Naive thymus-derived CD4-positive, alpha-beta T cell (primary cell): ENCODE data around the gene PTPRC. TPM values are rescaled to one million over a fixed set of nuclear protein-coding genes. Genes with fewer than 3 reads are reported as not detected.

Experiments
- ATAC-seq: fragments of 150-1000 bp; cut with Tn5 transposase; 2 replicates; pipeline ENCODE4 v1.10.0; 2021; ENCODE audit warnings: mild to moderate bottlenecking, moderate library complexity
- CTCF ChIA-PET: fragments of 350-600 bp; sonication (Branson Sonifier 250); formaldehyde crosslinking; loops from one replicate; lab custom pipeline; 2021; ENCODE audit warnings: antibody characterized with exemption; lab: Charles Lee
- POLR2A ChIA-PET: fragments of 350-600 bp; sonication (Branson Sonifier 250); formaldehyde crosslinking; loops from one replicate; lab custom pipeline; 2021; ENCODE audit warnings: antibody characterized with exemption, inconsistent platforms; lab: Charles Lee
- DNase-seq, 9 donors: peaks; one replicate each; pipeline versions ENCODE4 v3.0.0 to v3.0.0-alpha.2; 2020 to 2022; ENCODE audit warnings: mixed read lengths in 1 of 9
- H3K27ac ChIP-seq: one replicate; pipeline ENCODE4 v1.7.0; 2013; ENCODE audit warnings: mild to moderate bottlenecking, low read depth, low read length, moderate library complexity
- H3K27me3 ChIP-seq, 2 donors: one replicate each; pipeline ENCODE4 v1.7.0; 2013; ENCODE audit warnings: low read length in 2 of 2, mild to moderate bottlenecking in 2 of 2, moderate library complexity in 2 of 2; ENCODE audit not compliant: control insufficient read depth in 2 of 2, insufficient read depth in 2 of 2
- H3K36me3 ChIP-seq, 3 experiments: 1 replicate in 2 of 3; 2 replicates in 1 of 3; pipeline ENCODE4 v1.7.0; 2013; ENCODE audit warnings: low read length in 3 of 3, mild to moderate bottlenecking in 3 of 3, moderate library complexity in 1 of 3; ENCODE audit not compliant: insufficient read depth in 3 of 3, control insufficient read depth in 2 of 3
- H3K4me1 ChIP-seq, 2 donors: one replicate each; pipeline ENCODE4 v1.7.0; 2013; ENCODE audit warnings: low read length in 2 of 2, mild to moderate bottlenecking in 2 of 2, moderate library complexity in 1 of 2; ENCODE audit not compliant: control insufficient read depth in 2 of 2, insufficient read depth in 2 of 2
- H3K4me3 ChIP-seq: 2 replicates; pipeline ENCODE4 v1.7.0; 2013; ENCODE audit warnings: mild to moderate bottlenecking, low read length
- H3K9me3 ChIP-seq, 3 experiments: 1 replicate in 2 of 3; 2 replicates in 1 of 3; pipeline ENCODE4 v1.7.0; 2013; ENCODE audit warnings: low read length in 3 of 3; ENCODE audit not compliant: control insufficient read depth in 2 of 3
- H3K27ac Mint-ChIP-seq, 9 donors: one replicate each; pipeline ENCODE4 v1.8.0; 2020 to 2022; ENCODE audit warnings: mixed read lengths in 9 of 9, mild to moderate bottlenecking in 8 of 9, moderate library complexity in 5 of 9, inconsistent platforms in 2 of 9
- H3K27me3 Mint-ChIP-seq, 5 donors: one replicate each; pipeline ENCODE4 v1.8.0; 2021 to 2022; ENCODE audit warnings: mixed read lengths in 5 of 5, mild to moderate bottlenecking in 1 of 5
- H3K36me3 Mint-ChIP-seq, 5 donors: one replicate each; pipeline ENCODE4 v1.8.0; 2020 to 2022; ENCODE audit warnings: mixed read lengths in 5 of 5, mild to moderate bottlenecking in 3 of 5, inconsistent platforms in 1 of 5
- H3K4me1 Mint-ChIP-seq, 7 donors: one replicate each; pipeline ENCODE4 v1.8.0; 2020 to 2022; ENCODE audit warnings: mixed read lengths in 7 of 7, mild to moderate bottlenecking in 3 of 7, inconsistent platforms in 1 of 7
- H3K4me3 Mint-ChIP-seq, 10 donors: one replicate each; pipeline ENCODE4 v1.8.0; 2020 to 2022; ENCODE audit warnings: mild to moderate bottlenecking in 10 of 10, mixed read lengths in 10 of 10, moderate library complexity in 6 of 10, inconsistent platforms in 2 of 10
- H3K9me3 Mint-ChIP-seq, 11 donors: one replicate each; pipeline ENCODE4 v1.8.0; 2020 to 2022; ENCODE audit warnings: mixed read lengths in 11 of 11, mild to moderate bottlenecking in 4 of 11, inconsistent platforms in 1 of 11, moderate library complexity in 1 of 11
- intact Hi-C, 2 donors: fragments of 100-400 bp; cut with micrococcal nuclease; formaldehyde crosslinking; loops; one replicate each; pipeline ENCODE4 v1.15.1; 2023
- polyA plus RNA-seq, 2 donors: library from polyadenylated mRNA; unstranded; fragments of 300-500 nt; fragmentation: Illumina TruSeq; gene quantifications; one replicate each; pipeline ENCODE4 v1.2.3, GENCODE V29; 2021
- total RNA-seq, 6 experiments: library from RNA in 5 of 6; stranded (reverse) in 5 of 6; gene quantifications; 1 replicate in 5 of 6; 2 replicates in 1 of 6; pipeline ENCODE4 v1.2.3 and lab custom pipeline; 2021 to 2026

PTPRC gene
- total and polyA plus RNA-seq, 7 experiments from 2014 or later = 739 to 1,286 (median 1,064) TPM

DNA sequence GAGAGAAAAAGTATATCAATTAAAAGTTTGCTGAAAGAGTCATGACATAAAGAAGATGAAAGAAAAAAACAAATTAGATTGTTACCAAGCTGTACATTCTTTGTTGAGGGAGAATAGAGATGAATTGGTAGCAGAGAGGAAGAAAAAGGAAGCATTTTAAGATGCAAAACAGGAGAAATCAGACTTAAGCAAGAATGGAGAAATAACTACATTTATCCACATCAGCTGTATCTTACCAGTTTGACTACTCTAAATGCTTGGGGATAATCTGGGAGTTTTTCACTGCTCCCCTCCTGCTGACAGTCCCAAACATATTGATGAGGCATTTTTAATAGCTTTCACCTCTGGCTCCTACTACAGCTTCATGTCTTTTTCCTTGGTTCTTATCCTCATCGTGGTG is 16.8 kb upstream of the PTPRC start:
- no peaks in the 10 kb centered on the region for H3K36me3 ChIP-seq
- Mint-ChIP-seq H3K27ac (peak overlapping the region; percentile 89 to 99 (median 96)), H3K9me3 (peaks cover 0 to 11% (median 0%) of the 10 kb centered on the region in 11 donors), H3K36me3 (peaks cover 0 to 8% (median 0%) of the 10 kb centered on the region in 5 donors), H3K4me3 (peak overlapping the region; percentile 65 to 91 (median 84)), H3K27me3 (no peaks in the 10 kb centered on the region), H3K4me1 (peaks cover 66 to 99% (median 91%) of the 10 kb centered on the region in 7 donors)
- H3K27me3 ChIP-seq = no peaks in the 10 kb centered on the region
- H3K4me3 ChIP-seq = peak overlapping the region; percentile 48
- ChIA-PET POLR2A (interaction anchor here (0.6 to 7.4 kb wide), 29 partner anchors 9 to 102 kb away, joined by 3 to 332 read pairs (median 13); partner anchors contain the start of gene PTPRC), CTCF (interaction anchor here (1.0 to 7.3 kb wide), 14 partner anchors 12 to 100 kb away, joined by 3 to 88 read pairs (median 6); partner anchors contain the start of gene PTPRC)
- H3K27ac ChIP-seq = peak overlapping the region; percentile 67
- DNase-seq = no peak
- H3K9me3 ChIP-seq = no peaks in the 10 kb centered on the region
- intact Hi-C loops = loop anchor here (5.0 to 10.0 kb wide), 6 partner anchors 35 to 845 kb away; partner anchors contain the start of genes C1orf53 (in 1 of the 2), DENND1B (in 1 of the 2) and NEK7 (in 1 of the 2)
- peaks cover 81 to 94% of the 10 kb centered on the region in 2 donors for H3K4me1 ChIP-seq
- ATAC-seq = no peak

DNA sequence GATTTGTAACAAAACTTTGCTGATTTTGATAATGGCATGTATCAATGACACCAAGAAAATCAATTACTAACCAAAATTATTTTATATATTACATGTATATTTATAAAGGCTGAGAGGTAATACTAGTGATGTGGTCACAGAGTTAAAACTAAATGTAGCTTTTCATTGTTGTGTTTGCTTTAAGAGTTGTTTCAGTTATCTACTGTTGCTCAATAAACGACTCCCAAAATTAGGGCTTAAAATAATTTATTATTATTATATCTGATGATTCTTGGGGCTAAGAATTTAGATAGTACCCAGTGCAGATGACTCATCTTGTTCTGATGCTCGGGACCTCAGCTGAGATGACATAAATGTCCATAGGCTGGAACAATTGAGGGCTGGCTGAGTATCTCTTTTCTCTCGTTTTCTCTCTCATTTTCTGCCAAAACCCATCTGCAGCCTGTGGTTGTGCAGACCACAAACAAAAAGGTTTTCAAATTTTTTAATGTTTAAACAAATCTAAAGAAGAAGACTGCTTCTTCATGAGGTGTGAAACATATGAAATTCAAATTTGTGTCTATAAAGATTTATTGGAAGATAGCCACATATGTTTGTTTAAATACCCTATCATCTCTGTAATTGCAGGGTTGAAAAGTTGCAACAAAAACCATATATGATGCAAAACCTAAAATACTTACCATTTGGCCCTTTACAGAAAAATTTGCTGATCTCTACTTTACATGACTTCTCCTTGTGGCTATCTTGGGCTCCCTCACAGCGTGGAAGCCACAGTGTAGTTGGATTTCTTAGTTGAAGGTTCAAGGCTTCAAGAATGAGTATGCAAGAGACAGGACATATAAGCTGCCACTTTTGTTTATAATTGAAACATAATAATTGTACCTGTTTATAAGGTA is 14.8 kb upstream of the PTPRC start:
- Histone ChIP-seq H3K27ac (peak overlapping the region; percentile 58), H3K4me3 (no peak overlapping the region), H3K36me3 (no peaks in the 10 kb centered on the region), H3K9me3 (no peaks in the 10 kb centered on the region), H3K4me1 (peaks cover 92 to 93% of the 10 kb centered on the region in 2 donors), H3K27me3 (no peaks in the 10 kb centered on the region)
- H3K27ac Mint-ChIP-seq = peak overlapping the region; percentile 73 to 97 (median 93)
- ATAC-seq (no peak), DNase-seq (no peak)
- ChIA-PET POLR2A (interaction anchor here (0.7 to 7.4 kb wide), 11 partner anchors 11 to 97 kb away, joined by 3 to 332 read pairs (median 24); partner anchors contain the start of gene PTPRC), CTCF (interaction anchor here (1.7 to 7.3 kb wide), 3 partner anchors 13 to 101 kb away, joined by 4 to 88 read pairs (median 5); partner anchors contain the start of gene PTPRC)
- no peaks in the 10 kb centered on the region for H3K27me3 Mint-ChIP-seq
- H3K4me3 Mint-ChIP-seq = peak overlapping the region; percentile 0 to 76 (median 50)
- intact Hi-C loops = loop anchor here (5.0 to 10.0 kb wide), 6 partner anchors 33 to 847 kb away; partner anchors contain the start of genes C1orf53 (in 1 of the 2), DENND1B (in 1 of the 2) and NEK7 (in 1 of the 2)
- peaks cover 0 to 20% (median 0%) of the 10 kb centered on the region in 11 donors for H3K9me3 Mint-ChIP-seq
- H3K4me1 Mint-ChIP-seq = peaks cover 69 to 100% (median 98%) of the 10 kb centered on the region in 7 donors
- H3K36me3 Mint-ChIP-seq = peaks cover 0 to 16% (median 0%) of the 10 kb centered on the region in 5 donors

DNA sequence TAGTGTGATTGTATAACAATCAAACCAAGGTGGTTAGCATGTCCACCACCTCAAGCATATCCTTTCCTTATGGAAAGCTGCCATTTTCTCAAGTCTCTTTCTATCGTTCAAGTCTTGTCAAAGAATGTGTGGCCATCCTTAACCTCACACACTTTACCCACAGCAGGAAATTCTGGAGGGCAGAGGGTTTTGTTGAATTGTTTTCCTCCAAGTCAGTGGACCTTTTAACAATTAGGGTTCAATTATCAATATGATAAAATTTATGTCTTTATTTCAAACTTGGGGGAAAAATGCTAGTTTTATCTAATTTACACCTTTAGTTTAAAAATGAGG is 14.2 kb upstream of the PTPRC start:
- intact Hi-C loops = loop anchor here (5.0 to 10.0 kb wide), 6 partner anchors 33 to 847 kb away; partner anchors contain the start of genes C1orf53 (in 1 of the 2), DENND1B (in 1 of the 2) and NEK7 (in 1 of the 2)
- ChIA-PET CTCF (interaction anchor here (1.0 to 7.3 kb wide), 4 partner anchors 12 to 102 kb away, joined by 3 to 88 read pairs (median 4); partner anchors contain the start of gene PTPRC), POLR2A (interaction anchor here (1.2 to 7.4 kb wide), 8 partner anchors 10 to 98 kb away, joined by 3 to 332 read pairs (median 18); partner anchors contain the start of gene PTPRC)
- peak overlapping the region in 9 of 10 donors; percentile 0 to 69 (median 39) for H3K4me3 Mint-ChIP-seq
- no peaks in the 10 kb centered on the region for H3K27me3 Mint-ChIP-seq
- Histone ChIP-seq H3K27ac (peak overlapping the region; percentile 58), H3K4me1 (peaks cover 91 to 93% of the 10 kb centered on the region in 2 donors), H3K27me3 (no peaks in the 10 kb centered on the region), H3K36me3 (no peaks in the 10 kb centered on the region), H3K9me3 (no peaks in the 10 kb centered on the region), H3K4me3 (no peak overlapping the region)
- DNase-seq (no peak), ATAC-seq (no peak)
- H3K4me1 Mint-ChIP-seq = peaks cover 69 to 100% (median 98%) of the 10 kb centered on the region in 7 donors
- peaks cover 0 to 22% (median 0%) of the 10 kb centered on the region in 11 donors for H3K9me3 Mint-ChIP-seq
- peaks cover 0 to 20% (median 0%) of the 10 kb centered on the region in 5 donors for H3K36me3 Mint-ChIP-seq
- H3K27ac Mint-ChIP-seq = peak overlapping the region; percentile 73 to 97 (median 93)

DNA sequence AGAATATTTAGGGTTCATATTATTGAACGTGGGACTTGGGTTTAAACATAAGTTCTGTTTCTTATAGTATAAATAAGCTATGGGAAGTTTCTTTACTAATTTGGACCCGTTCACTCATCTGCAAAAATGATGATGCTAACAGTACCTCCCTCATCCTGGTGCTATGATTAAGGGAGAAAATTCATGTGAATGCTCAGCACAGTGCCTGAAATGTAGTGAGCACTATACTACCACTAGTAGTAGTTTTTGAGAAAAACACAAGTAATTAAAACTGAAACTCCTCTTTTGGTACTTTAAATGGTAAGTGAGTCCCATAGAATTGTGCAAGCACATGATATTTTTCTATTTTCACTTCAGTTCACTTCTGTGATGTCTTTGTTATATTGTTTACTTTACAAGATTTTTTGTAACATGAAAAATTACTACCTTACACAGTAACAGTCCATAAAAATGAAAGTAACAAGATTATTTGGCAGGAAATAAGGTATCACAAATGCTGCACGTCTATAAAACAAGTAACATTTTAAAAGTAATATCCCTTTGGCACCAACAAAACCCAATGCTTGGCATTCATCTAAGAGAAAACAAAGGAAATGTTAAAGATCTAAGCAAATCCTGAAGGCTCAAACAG is 11.3 kb upstream of the PTPRC start:
- Histone ChIP-seq H3K4me3 (peak overlapping the region; percentile 43), H3K4me1 (peaks cover 82 to 91% of the 10 kb centered on the region in 2 donors), H3K36me3 (no peaks in the 10 kb centered on the region), H3K9me3 (no peaks in the 10 kb centered on the region), H3K27ac (peak overlapping the region; percentile 58), H3K27me3 (no peaks in the 10 kb centered on the region)
- ATAC-seq = peak; percentile 60
- Mint-ChIP-seq H3K4me3 (peak overlapping the region; percentile 4 to 79 (median 70)), H3K9me3 (peaks cover 0 to 22% (median 0%) of the 10 kb centered on the region in 11 donors), H3K27me3 (no peaks in the 10 kb centered on the region), H3K27ac (peak overlapping the region; percentile 80 to 97 (median 93)), H3K36me3 (peaks cover 0 to 22% (median 0%) of the 10 kb centered on the region in 5 donors), H3K4me1 (peaks cover 52 to 98% (median 93%) of the 10 kb centered on the region in 7 donors)
- DNase-seq = no peak
- intact Hi-C loops = loop anchor here in 1 of 2 donors (10.0 kb wide), 1 partner anchor 457 kb away; no protein-coding TSS in a partner anchor
- POLR2A ChIA-PET = interaction anchor here (0.6 to 1.2 kb wide), 6 partner anchors 9 to 58 kb away, joined by 3 to 8 read pairs (median 3); no protein-coding TSS in a partner anchor
- CTCF ChIA-PET = interaction anchor here (0.7 to 1.1 kb wide), 2 partner anchors 10 to 13 kb away, joined by 3 to 4 read pairs; no protein-coding TSS in a partner anchor

DNA sequence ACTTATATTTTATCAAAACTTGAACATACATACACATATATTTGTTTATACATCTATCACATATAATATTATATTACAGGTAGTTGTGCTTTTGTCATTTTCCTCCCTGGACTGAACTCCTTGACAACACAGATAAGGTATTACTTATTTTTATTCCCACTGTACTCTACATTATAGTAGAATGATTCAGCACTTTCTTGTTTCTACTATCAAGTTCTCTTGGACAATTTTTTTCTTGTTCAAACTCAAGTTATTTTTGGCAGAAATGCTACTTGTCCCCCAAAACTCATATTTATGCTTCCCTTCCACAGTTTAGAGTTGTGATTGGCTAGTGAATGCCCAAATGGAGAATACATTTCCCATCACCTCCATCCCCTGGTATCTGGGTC is 10.8 kb upstream of the PTPRC start:
- Mint-ChIP-seq H3K27me3 (no peaks in the 10 kb centered on the region), H3K9me3 (peaks cover 0 to 23% (median under 1%) of the 10 kb centered on the region in 11 donors), H3K4me1 (peaks cover 54 to 96% (median 90%) of the 10 kb centered on the region in 7 donors), H3K27ac (peak overlapping the region; percentile 80 to 97 (median 93)), H3K36me3 (peaks cover 0 to 24% (median 1%) of the 10 kb centered on the region in 5 donors), H3K4me3 (peak overlapping the region; percentile 8 to 79 (median 70))
- Histone ChIP-seq H3K27ac (peak overlapping the region; percentile 58), H3K4me3 (peak overlapping the region; percentile 43), H3K36me3 (no peaks in the 10 kb centered on the region), H3K4me1 (peaks cover 81 to 86% of the 10 kb centered on the region in 2 donors), H3K27me3 (no peaks in the 10 kb centered on the region), H3K9me3 (no peaks in the 10 kb centered on the region)
- ATAC-seq (no peak), DNase-seq (no peak)
- CTCF ChIA-PET = interaction anchor here (1.2 kb wide), 1 partner anchor 11 kb away, joined by 3 read pairs; no protein-coding TSS in a partner anchor
- intact Hi-C loops = loop anchor here in 1 of 2 donors (10.0 kb wide), 1 partner anchor 457 kb away; no protein-coding TSS in a partner anchor
- POLR2A ChIA-PET = interaction anchor here (0.6 kb wide), 1 partner anchor 26 kb away, joined by 3 read pairs; no protein-coding TSS in a partner anchor
